ENCODE data around the gene KCTD18. TPM values are rescaled to one million over a fixed set of nuclear protein-coding genes. Genes with fewer than 3 reads are reported as not detected.

The KCTD18 gene
- total and polyA plus RNA-seq, 10 of the 15 experiments (the other 5 are each of a cell fraction or from before 2014, with no cell fraction given), result 1.4 to 16.9 (median 12.5) TPM

DNA sequence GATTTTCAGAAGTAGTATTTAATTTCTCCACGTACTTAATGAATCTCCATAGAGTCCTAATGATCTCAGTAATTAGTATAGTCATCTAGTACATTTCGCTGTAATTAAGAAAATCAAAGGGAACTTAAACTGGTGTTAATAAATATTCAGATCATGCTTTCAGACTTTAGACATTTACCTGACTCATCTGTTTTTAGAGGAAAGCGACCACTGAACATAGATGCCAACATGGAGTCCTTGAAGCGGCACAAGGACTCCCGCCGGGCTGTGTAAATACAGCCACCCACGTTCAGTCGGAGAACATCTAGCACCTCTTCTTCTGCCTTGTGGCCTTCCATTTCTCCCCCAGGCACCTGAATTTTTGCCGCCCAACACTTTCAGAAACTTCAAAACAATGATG is 3.2 kb downstream of the KCTD18 start:
- BruUV-seq (replicated peaks), result no TSS peak
- FAIRE-seq, result no peak

More for the DNA sequence above, 3.2 kb downstream of the KCTD18 start:
- Histone ChIP-seq H3K36me3 (ENCODE audit: control insufficient read depth in 2 of 2, insufficient read depth in 2 of 2, low read length in 1 of 2) (no peaks in the 10 kb centered on the region), H3K4me3 (no peak overlapping the region), H3K9me3 (replicated peaks; ENCODE audit: control insufficient read depth, insufficient read depth, low read length) (no peaks in the 10 kb centered on the region), H3K27ac (ENCODE audit: control insufficient read depth, insufficient read depth) (no peak overlapping the region), H2AFZ (ENCODE audit: control insufficient read depth, low read depth, low read length) (no peak overlapping the region), H3K4me2 (ENCODE audit: control insufficient read depth, insufficient read depth) (no peak overlapping the region), H3K4me1 (ENCODE audit: control insufficient read depth, insufficient read depth, low read length) (no peaks in the 10 kb centered on the region), H3K27me3 (replicated peaks in 1 of 2; ENCODE audit: control insufficient read depth in 2 of 2, insufficient read depth in 2 of 2, low read length in 1 of 2) (no peaks in the 10 kb centered on the region), H3K9ac (ENCODE audit: control insufficient read depth, insufficient read depth, low read length) (no peak overlapping the region), H4K20me1 (ENCODE audit: control insufficient read depth, insufficient read depth) (no peaks in the 10 kb centered on the region), H3K79me2 (ENCODE audit: control insufficient read depth, insufficient read depth, low read length) (peaks cover 11% of the 10 kb centered on the region)
- CTCF ChIA-PET, result interaction anchor here (0.7 to 5.1 kb wide), 2 partner anchors 14 to 24 kb away, joined by 3 to 45 read pairs; no protein-coding TSS in a partner anchor
- ATAC-seq, result no peak
- POLR2A ChIA-PET, result interaction anchor here (1.5 kb wide), 1 partner anchor 21 kb away, joined by 5 read pairs; no protein-coding TSS in a partner anchor
- intact Hi-C loops (cut with micrococcal nuclease; ENCODE audit: unreplicated experiment), result no loop called here
- TF ChIP-seq ZNF384 (IDR thresholded peaks at IDR 0.05; ENCODE audit: borderline replicate concordance, low read depth, low read length), result no peak
- TF ChIP-seq NRF1 (conservative IDR thresholded peaks at IDR 0.05; ENCODE audit: low read depth, low read length), result no peak
- no peak for TF ChIP-seq POLR2AphosphoS5 (IDR thresholded peaks at IDR 0.05; ENCODE audit: low read length)
- TF ChIP-seq E2F4 (IDR thresholded peaks at IDR 0.05; ENCODE audit: low read depth, low read length), result no peak
- no peak for TF ChIP-seq ESRRA (IDR thresholded peaks at IDR 0.05; ENCODE audit: low read length)
- no peak for TF ChIP-seq ZSCAN29 (IDR thresholded peaks at IDR 0.05)
- no peak for TF ChIP-seq POLR2A (IDR thresholded peaks at IDR 0.05; ENCODE audit: low read depth, low read length)
- TF ChIP-seq FOXK2 (IDR thresholded peaks at IDR 0.05), result no peak
- no peak for TF ChIP-seq IRF3 (IDR thresholded peaks at IDR 0.05)
- no peak for TF ChIP-seq DPF2 (IDR thresholded peaks at IDR 0.05)
- no peak for TF ChIP-seq HDGF (IDR thresholded peaks at IDR 0.05)
- WGBS (ENCODE audit: insufficient coverage, insufficient replicate concordance, low lambda C conversion rate, missing lambda C conversion rate), result 93% methylated on average over 8 of the region's 9 CpGs
- RAD21 ChIA-PET (ENCODE audit: unreplicated experiment), result no interaction called here
- in situ Hi-C loops (cut with MboI), result no loop called here
- SMC1A ChIA-PET (ENCODE audit: uncharacterized antibody, unreplicated experiment), result interaction anchor here (1.2 kb wide), 1 partner anchor 21 kb away, joined by 3 read pairs; no protein-coding TSS in a partner anchor
- no peak for DNase-seq (ENCODE audit: low read depth, low spot score)
